Kidney glomerular epithelial cell (primary cell): ENCODE results near the gene ELK4.
A peak's percentile ranks its signal among the peaks of the same experiment; 100 is the strongest.

Experiments used
- DNase-seq: peaks from one replicate; lab custom pipeline; 2025; lab: John Stamatoyannopoulos, UW

ELK4 gene

DNA sequence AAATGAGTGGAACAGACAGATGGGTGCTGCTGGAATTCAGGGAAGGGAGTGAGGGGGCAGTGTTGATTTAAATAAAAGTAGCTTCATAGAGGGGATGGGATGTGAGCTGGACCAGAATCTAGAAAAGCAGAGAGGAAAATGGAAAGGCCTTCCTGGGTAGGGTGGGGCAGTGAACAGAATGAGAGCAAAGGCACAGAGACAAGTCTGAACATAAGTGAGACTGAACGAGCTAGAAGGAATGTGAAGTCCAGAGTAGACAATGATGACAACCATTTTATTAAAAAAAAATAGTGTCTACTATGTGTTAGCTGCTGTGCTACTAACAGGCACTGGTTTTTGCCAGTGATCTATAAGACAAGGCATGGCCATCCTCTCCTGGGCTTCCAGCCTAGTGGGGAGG, 36.0 kb downstream of the ELK4 start:
- DNase-seq: no peak

DNA sequence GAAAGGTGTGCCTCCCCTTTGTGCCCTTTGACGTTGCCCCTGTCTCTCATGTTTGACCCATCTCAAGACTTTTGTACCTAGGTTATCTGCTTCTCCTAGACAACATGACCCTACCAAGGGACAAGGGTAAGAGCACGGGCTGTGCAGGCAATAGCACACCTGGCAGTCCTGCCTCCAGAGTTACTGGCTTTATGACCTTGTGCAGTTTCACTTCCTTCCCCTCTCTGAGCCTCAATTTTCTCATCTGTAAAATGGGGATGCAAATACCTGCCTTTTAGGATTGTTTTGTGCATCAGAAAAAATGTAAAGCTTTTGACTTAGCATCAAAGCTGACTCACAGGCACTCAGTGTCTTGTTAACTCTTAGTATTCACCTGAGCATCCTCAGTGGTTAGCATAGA, 36.4 kb downstream of the ELK4 start:
- no peak for DNase-seq

- DNase-seq: no peak
Observed at GRCh38 chr1:205594846-205595245, 37.0 kb downstream of the ELK4 start.

DNA sequence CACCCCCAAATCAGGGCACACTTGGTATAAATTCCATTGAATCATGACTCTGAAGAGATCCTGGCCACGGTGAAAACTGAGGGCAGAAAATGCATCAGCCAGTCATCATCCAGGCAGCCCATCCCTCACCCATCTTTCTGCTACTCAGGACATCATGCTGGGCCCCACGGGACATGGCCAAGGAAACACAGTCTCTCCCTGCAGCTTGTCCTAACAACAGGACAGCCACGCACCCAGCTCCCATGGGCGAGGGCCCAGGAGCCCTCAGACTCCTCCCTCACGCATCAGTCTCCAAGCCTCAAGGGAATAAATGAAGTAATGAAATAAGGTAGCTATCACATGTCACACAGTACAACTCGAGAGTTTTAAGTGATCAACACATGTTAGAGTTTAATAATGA, 37.8 kb downstream of the ELK4 start:
- DNase-seq: no peak

- DNase-seq: no peak
Observed at GRCh38 chr1:205593532-205593931, 38.3 kb downstream of the ELK4 start.

- no peak for DNase-seq
Observed at GRCh38 chr1:205592443-205593003, 39.3 kb downstream of the ELK4 start.

DNA sequence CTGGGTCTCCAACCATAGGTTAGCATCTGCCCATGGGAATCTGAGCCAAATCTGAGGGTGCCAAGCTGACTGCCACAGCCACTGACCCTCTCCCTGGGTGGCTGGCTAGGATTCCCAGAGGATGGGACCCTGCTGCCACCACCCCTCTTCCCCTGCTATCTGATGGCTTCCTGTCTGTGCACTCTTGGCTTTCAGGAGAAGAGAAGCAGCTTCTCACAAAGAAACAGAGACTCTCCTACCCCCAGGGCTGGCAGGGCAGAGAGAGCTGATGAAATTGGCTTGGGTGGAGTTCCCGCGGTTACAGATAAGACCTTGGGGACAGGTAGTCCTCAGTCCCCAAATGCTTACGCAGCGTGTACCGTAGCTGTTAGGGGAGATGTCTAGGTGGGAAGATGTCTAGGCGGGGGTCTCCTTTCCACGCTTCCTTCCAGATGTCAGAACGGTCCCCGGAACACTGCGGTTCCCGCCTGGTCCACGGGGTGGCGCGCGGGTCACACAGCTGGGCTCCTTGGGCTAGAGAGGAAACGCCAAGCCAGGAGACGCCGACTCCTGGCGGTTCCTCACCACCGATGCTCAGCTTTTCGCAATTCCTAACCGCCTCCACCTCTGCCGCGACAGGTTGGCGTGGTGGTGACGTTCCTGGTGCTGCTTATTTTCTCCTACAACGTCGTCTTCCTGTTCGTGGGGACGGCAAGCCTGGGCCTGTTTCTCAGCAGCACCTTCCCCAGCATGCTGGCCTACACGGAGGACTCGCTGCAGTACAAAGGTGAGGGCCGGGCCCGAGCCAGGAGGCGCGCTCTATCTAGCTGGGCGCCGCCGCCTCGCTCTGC, 40.1 kb downstream of the ELK4 start:
- peak; percentile 57 for DNase-seq

GRCh38 chr1:205590777-205591513, 40.9 kb downstream of the ELK4 start:
- no peak for DNase-seq

GRCh38 chr1:205590457-205590768, 41.4 kb downstream of the ELK4 start:
- no peak for DNase-seq

DNA sequence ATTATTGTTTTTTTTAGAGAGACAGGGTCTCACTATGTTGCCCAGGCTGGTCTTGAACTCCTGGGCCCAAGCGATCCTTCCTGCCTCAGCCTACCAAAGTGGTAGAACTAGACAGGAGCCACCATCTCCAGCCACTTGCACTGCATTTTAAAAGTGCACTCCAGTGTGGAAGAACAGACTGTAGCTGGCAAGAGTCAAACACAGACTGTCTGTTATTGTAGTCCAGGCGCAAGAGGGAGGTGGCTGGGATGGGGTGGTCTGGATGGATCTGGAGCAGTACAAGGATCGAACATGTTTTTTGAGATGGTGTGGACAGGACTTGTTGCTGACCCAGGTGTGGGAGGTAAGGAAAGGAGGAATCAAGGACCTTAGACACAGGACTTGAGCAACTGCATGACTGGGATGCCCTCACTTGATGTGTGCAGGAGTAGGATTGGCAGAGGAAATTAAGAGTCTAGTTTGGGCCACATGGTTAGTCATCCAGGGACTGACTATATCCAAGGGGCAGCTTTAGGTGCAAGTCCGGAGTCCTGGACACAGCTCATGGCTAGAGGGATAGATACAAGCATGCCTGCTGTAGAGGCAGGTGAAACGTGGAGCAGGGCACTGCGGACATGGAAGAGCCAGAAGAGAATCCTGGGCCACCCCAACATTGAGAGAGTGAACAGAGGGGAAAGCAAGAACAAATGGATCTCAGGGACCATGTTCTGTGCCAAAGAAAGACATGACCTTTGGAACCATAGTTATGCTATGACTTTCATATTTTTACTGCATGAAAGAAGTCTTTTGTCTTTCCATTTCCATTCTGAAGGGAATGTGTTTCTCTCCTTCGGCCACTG, 42.0 kb downstream of the ELK4 start:
- no peak for DNase-seq

- DNase-seq: no peak
Observed at GRCh38 chr1:205589046-205589445, 42.8 kb downstream of the ELK4 start.

DNA sequence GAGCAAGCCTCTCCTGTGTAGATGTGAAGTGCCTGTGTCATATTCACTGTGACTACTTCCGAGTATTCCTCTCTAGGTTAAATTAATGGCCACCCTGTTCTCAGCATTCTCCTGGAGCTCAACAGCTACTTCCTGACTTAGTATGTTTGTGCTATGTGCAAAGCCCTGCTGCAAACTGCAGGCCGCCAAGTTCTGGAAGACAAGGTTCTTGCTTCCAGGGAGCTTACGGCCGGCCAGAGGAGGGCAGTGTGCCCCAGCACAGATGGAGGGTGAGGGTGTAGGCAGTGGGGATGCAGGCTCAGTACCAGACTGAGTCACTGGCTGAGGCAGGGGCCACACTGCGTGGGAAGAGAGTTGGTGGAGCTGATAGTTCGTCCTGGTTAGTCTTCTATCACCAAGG, 43.2 kb downstream of the ELK4 start:
- DNase-seq: no peak

DNA sequence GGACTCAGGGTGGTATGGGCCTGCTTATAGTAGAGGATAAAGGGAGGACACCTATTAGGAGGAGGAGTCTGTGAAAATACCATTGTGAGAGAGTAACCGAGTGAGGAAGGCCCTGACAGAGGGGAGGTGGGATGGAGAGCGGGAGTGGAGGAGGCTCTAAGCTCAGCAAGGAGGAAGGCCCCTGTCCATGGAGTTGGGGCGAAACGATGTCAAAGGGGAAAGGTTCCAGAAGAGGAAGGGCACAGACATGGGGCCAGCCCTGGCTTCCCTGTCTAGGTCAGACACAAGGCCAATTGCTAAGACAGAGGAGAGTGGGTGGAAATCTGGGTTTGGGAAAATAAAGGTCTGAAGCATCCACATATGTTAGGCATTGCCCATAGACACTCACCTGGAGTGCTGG, 44.2 kb downstream of the ELK4 start:
- DNase-seq: no peak

DNA sequence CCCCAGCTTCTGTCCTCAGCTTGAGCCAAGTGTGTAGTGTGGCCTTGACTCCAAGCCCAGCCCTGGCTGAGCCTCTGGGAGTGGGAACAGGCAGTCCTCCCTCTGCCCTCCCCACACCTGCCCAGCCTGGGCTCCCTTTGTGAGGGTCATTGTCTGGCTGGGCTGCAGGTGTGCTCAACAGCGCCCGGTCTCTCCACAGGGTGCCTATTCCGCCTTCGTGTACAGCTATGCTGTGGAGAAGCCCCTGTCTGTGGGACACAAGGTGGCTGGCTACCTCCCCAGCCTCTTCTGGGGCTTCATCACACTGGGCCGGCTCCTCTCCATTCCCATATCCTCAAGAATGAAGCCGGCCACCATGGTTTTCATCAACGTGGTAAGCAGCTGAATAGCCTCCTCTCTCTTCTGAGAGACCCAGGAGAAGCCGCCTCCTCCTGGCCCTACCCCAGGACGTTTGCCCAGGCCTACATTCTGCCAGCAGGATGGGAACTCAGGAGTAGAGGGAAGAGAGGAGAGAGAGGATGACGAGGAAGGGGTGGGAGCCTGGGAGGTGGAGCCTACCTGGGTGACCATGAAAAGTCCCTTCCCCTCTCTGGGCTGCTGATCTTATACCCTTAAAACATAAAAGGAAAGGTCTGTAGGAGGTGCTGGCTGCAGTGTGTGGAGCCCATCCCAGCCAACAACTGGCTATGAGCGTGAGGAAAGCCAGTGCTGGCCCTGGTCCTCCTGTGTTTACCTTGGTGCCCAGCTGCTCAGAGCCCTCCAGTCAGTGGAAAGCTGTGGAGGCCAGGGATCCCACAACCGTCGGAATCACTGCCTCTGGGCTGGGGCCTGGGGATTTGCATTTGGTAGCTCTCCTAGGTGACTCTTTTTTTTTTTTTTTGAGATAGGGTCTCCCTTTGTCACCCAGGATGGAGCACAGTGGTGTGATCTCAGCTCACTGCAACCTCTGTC, 45.7 kb downstream of the ELK4 start:
- no peak for DNase-seq

DNA sequence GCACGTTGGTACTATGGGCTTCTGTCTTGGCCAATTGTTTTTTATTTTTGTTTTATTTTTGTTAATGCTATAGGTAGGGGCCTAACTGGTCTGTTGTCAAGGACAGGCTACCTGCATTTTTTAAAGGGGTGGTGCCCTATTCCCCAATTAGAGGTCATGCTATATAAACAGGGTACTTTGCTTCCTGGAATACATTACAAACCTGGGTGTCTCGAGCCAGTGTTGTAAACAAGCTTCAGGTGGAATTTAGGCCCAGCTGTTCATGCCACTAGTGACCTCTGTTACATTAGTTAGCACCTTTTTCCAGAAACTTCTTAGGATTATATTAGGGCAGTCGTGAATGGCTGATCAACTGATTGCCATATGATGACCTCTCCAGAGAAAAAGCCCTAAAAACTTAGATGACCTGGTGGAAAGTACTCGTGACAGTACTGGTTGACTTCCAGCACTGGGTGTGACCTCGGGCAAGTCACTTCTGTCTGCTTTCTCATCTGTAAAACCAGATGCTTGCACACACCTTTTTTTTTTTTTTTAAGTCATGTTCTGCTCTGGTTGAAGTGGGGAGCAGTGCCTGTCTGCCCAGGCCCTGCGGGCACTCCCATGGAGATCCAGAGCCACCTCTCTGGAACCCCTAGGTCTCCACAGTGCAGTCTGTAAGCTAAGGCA, 46.5 kb downstream of the ELK4 start:
- no peak for DNase-seq

DNA sequence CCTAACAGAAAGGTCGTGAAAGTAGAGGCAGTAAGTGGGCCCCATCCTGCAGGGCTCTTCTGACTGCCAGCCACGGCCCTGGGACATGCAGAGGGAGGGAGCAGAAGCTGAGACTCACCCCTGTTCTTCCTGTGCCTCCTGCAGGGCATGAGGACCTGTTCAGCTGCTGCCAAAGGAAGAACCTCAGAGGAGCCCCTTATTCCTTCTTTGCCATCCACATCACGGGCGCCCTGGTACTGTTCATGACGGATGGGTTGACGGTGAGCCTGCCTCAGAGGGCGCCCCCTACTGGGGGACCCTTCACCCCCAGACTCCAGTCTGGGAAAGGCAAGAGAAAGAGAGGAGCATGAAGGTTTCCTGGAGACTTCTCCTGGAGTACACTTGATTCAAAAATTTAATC, 47.1 kb downstream of the ELK4 start:
- no peak for DNase-seq

GRCh38 chr1:205583461-205584130, 48.2 kb downstream of the ELK4 start:
- no peak for DNase-seq

GRCh38 chr1:205582471-205583291, 49.1 kb downstream of the ELK4 start:
- DNase-seq: no peak

DNA sequence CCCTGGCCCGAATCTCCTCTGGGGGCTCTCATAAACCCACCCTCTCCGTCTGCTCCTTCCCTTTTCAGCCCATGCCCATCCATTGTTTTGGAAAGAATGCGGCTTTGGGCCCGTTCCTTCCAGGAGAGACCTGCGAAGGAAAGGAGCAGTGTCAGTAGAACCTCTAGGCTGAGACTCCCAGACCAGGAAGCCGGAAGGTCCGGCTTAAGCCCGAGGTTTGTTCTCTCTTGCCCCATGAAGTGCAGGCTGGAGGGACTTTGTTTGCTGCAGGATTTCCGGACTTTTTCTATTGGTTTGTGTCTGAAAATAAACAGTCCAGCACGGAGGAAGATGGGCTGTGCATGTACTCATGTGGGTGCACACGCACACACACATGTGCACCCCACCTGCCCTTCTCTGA, 49.8 kb downstream of the ELK4 start:
- no peak for DNase-seq
